GM19240 (cell line): Measurements from ENCODE around the gene NACC1.

Source experiments
- DNase-seq: peaks from one replicate; pipeline ENCODE4 v3.0.0; 2011; ENCODE audit warnings: low spot score; ENCODE audit not compliant: insufficient read length

The NACC1 gene

DNA sequence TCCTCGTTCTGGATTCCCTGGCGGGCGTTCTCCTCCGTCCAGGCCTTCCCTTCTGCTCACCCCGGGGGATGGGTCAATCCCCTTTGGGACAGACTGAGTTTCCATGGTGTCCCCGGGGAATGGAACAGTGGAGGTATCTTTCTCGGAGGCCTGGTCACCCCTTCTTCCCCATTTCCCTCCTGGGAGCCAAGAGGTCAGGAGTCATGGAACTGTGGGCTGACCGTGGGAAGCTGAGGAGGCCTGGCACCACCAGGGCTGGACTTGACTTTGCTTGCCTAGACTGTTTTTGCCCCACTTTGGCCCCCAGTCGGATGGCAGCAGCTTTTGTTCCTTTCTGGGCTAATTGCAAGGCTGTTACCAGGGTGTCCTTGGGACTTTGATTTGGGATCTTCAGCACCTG, 2.0 kb downstream of the NACC1 start:
- DNase-seq = no peak

DNA sequence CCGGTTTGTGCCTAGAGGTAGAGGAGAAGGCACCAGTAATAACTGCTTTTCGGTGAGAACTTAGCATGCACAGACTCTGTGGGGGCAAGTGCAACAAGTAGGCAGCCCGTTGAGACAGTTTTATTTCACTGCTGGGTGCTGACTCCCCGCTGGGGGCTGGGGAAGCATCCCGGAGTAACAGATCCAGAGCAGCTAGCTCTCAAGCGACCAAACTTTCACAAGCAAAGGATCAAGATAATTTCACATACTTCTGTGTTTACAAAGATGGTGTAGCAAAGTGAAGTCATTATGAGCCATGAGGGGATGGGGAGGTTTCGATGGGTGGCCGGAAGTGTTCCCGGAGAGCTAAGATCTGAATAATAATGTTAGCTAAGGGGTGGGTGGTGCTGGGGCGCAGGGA, 2.8 kb downstream of the NACC1 start:
- DNase-seq = no peak

DNA sequence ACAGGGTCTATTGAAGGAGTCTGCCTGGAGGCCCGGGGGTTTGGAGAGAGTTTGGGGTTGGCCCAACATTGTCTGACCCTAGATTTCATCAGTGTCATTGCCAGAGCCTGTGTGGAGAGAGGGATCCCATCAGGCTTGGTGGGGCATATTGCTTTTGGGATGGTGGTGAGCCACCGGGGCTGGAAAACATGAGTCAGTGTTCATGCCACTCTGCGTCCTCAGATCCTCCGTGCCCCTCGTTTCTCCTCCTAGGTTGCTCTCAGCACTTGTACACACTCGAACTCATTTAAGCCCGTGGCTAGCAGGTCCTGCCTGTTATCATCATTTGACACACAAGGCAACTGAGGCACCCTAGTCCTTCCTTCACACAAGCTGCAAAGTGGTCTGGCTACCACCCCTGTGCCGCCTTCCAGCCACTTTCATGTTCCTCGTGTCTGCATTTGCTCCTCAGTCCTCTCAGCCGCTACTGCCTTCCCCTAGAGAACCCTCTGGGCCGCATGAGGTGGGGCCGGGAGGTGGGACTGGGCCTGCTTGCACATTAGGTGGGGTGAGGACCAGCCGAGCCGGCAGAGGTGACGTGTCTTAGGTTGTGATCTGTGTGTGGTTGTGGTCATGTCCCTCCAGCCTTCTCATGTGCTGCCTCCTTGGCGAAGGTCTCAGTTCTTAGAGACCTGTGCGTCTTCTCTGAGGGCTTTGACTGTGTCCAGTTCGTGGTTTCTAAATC, 3.6 kb downstream of the NACC1 start:
- DNase-seq = no peak

DNA sequence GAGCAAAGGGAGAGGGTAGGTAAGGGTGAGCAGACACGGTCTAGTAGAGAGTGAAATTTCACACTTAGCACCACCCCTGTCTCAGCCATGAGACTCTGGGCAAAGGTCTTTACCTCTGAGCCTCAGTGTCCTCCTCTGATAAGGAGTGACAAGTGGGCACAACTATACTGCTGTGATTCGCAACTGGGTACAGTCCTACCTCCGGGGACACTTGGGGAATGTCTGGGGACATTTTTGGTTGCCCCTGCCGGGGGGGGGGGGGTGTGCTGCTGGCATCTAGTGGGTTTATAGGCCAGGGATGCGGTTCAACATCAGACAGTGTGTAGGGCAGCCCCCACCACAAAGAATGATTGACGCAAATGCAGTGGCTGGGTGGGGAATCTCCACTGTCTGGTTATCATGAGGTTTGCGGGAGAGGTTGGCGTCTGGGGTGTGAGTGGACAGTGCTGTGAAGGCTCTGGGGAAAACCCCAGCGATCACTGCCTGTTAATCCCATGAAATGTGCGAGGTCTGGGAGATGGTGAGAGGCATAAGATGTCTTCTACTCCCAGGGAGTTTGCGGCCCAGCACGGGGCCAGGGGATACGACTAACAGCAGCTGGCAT, 4.3 kb downstream of the NACC1 start:
- DNase-seq = no peak

DNA sequence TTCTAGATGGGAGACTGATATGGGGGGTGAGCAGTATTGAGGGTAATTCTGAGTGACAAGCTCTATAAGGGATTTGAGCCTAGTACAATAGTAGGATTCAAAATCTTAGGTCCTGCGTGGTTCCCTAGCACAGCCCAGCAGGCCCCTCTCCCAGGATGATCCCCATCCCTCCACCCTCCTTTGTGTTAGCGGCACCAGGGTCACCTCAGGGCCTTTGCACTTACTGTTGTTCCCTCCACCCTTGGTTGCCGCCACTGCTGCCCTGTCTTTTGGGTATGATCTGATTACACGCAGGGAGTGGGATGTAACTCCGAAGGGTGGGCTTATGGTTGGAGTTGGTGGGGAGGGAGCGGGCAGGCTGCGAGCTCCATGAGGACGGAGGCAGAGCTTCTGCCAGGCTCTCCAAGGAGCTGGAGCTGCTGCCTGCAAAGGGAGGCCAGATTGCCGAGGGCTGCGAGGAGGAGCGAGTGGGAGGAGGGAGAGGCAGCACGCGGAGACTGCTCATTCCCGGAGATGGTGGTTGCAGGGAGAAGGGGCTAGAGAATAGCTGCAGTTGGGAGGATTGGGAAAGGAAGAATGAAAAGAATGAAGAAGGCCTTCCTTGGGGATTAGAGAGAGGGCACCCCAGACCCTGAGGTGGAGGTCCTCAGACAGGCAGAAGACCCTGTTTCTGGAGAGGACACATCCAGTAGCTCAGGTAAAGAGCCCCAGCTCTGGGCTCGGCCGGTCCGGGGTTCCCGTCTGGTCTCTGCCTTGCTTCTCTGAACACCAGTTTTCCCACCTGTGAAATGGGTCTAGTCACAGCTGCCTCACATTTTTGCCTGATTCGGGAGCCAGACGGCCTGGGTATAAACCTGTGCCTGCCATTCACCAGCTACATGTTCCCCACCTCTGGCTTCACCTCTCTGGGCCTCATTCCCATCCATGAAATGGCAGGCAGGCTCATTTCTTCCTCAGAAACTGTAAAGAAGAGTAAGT, 5.2 kb downstream of the NACC1 start:
- no peak for DNase-seq

DNA sequence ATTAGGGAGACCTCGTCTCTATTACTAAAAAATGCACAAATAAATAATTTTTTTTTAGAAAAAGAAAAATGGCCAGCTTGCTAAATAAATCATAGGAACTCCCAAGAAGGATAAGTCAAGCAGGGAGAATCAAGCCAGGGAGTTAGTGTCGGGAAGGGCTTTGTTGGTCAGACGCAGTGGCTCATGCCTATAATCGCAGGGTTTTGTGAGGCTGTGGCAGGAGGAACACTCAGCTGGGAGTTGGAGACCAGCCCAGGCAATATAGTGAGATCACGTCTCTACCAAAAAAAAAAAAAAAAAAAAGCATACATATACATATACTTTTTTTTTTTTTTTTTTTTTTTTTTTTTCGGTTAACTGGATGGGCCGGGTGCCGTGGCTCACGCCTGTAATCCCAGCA, 9.0 kb downstream of the NACC1 start:
- DNase-seq = no peak

DNA sequence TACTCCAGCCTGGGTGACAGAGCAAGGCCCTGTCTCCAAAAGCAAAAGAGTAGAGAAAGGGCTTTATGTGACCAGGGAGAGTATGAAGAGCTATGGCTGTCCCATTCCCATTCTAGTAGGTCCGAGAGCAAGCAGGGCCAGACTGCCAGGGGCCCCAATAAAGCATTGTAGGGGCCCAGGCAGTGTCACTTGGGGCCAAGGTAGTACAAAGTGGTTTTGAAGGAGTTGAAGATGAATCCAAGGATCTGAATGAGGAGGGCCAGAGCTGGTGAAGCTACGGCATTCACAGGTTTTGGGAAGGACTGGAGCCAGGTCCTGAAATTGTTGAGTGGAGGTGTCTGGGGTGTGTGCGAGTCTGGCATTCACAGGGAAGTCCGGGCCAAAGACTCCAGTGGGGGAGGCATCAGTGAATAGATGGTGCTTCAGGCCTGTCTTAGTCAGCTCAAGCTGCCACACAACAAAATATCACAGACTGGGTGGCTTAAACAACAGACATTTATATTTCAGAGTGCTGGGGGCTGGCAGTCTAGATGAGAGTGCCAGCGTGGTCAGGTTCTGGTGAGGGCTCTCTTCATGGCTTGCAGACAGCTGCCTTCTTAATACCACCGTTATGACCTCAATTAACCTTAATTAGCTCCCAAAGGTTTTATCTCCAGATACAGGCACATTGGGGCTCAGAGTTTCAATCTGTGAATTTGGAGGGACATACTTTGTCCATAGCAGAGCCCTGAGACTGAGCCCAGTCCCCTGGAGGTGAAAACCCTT, 9.9 kb downstream of the NACC1 start:
- no peak for DNase-seq

DNA sequence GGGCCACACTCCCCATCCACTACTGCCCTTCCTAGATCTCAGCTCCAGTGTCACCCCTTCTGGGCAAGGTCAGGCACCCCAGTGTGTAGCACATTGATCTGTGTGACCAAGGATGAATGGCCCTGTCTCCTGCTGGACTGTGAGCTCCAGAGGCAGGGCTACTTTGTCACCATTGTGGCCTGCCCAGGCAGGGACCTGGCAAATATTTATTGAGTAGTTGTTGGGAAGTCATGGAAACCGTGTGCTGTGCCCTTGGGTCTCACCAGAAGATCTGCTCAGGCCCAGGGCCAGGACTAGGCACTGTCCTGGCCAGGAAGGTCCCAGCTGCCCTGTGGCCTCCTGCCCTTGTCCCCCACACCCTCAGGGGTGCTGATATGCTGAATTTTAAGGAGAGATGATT, 10.5 kb downstream of the NACC1 start:
- DNase-seq = no peak

DNA sequence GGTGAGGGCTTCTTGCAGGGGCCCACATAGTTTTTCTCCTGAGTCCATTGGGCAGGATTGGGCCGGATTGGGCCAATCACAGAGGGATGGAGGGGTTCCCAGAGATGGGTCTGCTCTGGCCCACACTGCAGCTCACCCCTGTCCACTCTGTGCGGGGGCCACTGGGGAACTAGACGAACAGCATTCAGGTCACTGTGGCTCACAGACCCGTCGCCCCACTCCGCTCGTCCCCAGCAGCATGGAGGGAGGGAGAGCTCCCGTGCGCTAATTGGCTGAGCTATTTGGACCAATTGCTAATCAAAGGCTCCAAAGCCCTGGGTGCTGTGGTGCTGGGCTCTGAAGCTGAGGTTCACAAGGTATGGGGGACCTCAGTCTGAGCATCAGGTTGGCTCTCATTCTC, 11.3 kb downstream of the NACC1 start:
- no peak for DNase-seq

DNA sequence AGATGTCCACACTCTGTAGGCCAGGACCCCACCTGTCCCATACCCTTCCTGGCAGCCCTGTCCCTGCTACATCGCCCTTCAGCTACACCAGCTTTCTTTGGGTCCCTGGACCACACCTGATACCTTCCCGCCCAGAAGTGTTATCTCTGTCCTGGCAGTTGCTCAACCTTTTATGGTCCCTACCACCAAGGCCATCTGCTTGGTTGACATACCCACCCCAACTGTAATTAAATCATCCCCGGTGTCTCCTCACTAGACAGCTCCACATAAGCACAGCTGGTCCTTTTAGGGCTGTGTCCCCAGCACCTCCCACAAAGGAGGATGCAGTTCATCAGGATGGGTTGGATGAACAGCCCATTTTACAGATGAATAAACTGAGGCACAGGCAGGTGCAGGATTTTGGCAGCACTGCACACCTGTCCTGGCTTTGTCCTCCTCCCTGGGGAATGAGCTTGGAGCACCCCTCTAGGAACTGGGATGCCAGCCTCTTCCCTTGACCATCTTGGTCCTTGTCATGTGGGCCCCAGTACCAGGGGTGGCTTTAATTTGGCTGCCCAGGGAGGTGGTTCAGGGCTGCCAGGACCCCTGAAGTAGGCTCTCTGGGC, 12.9 kb downstream of the NACC1 start:
- no peak for DNase-seq

DNA sequence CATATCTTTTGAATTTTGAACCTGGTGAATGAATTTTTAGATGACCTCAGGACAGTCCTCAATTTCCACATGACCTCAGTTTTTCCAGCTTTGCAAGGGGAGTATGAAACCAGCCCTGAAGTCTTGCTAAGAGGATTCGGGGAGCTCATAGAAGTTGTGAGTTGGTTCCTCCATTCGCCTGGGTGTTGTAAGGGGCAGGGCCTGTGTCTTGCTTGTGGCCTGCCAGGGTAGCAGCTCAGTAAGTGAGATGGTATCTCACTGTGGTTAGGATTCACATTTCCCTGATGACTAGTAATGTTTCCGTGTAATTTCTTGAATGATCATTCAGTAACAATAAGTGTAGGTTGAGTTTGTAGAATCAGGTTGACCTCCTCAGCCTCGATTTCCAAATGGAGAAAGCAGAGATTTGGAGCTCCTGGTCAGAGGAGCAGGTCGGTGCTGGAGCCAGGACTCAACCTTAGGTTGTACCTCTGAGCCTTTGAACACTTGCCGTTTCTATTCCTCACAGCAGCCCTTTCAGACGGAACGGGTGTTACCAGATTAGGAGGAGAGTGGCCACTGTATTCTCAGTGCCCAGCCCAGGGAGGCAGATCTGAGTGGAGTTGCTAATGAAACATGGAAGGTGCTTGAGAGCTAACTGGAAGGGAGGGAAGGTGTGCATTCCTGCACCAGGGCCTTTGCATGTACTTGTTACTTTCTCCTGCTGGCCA, 14.6 kb downstream of the NACC1 start:
- no peak for DNase-seq

DNA sequence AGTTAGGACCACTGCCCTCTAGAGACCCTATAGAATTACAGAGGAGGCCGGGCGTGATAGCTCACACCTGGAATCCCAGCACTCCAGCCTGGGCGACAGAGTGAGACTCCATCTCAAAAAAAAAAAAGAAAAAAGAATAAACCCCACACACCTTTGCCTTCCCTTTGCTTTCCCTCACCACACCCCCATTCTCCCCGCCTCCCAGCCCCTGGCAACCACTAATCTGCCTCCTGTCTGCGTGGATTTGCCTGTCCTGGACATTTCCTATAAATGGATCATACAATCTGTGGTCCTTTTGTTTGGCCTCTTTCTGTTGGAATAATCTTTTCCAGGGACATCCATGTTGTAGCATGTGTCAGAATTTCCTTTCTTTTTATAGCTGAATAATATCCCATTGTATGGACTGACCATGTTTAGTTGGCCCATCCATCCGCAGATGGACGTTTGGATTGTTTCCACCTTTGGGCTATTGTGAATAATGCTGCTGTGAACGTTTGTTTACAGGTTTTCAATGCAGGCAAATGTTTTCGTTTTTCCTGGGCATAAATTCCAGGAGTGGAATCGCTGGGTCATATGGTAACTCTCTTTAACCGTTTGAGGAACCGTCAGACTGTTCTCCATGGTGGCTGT, 15.3 kb downstream of the NACC1 start:
- no peak for DNase-seq

DNA sequence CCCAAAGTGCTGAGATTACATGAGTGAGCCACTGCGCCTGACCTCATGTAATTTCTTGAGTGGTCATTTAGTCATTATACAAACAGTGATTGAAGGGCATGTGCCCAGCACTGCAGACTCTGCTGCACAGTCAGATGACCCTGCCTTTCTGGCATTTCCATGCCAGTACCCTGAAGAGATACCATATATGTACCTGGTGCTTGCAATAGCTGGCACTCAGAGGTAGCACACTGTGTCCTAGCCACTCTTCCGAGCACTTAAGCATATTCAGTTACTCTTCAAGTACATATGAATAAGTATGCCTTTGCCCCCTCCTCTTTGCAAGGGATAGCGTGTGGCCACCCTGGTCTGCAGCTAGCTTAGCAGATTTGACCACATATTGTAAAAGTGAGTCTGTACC, 16.6 kb downstream of the NACC1 start:
- no peak for DNase-seq

DNA sequence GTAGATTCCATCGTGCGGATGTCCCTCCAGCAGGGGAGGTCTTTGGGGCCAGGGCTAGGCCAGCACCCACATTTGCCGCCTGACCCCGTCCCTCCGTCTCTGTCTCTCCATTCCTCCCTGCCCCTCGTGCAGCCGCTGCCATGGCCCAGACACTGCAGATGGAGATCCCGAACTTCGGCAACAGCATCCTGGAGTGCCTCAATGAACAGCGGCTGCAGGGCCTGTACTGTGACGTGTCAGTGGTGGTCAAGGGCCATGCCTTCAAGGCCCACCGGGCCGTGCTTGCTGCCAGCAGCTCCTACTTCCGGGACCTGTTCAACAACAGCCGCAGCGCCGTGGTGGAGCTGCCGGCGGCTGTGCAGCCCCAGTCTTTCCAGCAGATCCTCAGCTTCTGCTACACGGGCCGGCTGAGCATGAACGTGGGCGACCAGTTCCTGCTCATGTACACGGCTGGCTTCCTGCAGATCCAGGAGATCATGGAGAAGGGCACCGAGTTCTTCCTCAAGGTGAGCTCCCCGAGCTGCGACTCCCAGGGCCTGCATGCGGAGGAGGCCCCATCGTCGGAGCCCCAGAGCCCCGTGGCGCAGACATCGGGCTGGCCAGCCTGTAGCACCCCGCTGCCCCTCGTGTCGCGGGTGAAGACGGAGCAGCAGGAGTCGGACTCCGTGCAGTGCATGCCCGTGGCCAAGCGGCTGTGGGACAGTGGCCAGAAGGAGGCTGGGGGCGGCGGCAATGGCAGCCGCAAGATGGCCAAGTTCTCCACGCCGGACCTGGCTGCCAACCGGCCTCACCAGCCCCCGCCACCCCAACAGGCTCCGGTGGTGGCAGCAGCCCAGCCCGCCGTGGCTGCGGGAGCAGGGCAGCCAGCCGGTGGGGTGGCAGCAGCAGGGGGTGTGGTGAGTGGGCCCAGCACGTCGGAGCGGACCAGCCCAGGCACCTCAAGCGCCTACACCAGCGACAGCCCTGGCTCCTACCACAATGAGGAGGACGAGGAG, 17.3 kb downstream of the NACC1 start:
- no peak for DNase-seq

DNA sequence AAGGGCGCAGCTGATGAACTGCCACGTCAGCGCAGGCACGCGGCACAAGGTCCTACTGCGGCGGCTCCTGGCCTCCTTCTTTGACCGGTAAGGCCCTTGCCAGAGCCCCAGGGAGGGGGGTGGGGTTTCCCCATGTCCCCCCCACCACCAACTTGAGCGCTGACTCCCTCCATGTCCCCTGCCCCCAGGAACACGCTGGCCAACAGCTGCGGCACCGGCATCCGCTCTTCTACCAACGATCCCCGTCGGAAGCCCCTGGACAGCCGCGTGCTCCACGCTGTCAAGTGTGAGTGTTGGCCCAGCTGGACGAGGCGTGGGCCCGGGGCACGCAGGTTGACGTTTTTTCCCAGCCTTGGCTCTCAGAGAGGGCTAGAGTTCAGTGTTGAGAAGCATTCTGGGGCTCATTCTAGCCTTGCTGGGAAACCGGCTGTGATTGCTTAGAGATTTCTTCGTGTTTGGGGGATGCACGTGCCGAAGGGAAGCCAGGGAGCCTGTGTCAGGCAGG, 19.3 kb downstream of the NACC1 start:
- no peak for DNase-seq

DNA sequence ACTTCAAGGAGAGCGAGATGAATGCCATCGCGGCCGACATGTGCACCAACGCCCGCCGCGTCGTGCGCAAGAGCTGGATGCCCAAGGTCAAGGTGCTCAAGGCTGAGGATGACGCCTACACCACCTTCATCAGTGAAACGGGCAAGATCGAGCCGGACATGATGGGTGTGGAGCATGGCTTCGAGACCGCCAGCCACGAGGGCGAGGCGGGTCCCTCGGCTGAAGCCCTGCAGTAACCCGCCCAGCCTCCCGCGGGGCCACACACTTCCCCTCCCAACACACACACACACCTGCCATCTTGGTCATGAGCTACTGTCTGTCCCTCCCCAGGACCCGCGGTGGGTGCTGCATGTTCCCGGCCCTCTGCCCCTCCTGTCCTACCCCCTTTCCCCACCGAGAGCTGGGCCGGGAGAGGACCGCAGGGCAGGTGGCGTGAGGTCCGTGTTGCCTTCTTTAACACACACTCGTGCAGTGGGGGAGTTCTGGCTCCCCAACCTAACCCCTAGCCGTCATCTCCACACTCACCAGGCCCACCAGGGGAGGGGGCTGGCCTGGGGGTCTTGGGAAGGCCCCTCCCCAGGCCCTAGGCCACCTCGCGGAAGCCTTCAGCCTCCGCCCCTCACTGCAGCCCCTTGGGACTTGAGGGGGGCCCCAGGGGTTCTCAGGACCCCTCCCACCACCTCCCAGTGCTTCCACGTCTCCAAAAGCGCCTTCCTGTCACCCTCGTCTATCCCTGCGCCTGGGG, 20.3 kb downstream of the NACC1 start:
- DNase-seq = no peak

DNA sequence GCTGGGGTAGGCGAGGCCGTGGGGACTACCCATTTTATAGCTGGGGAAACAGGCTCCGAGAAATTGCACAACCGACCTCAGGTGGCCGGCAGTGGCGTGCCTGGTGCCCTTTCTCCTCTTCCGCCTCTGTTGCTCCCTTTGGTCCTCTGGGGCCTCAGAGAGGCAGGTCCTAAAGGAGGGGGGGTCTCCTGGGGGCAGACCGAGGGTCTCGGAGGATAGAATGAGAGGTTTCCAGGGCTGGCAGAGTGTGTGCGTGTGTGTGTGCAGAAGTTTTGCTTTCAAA, 20.8 kb downstream of the NACC1 start:
- DNase-seq = no peak
